DOHH2 (cell line): ENCODE data around the gene ATP6V0B.
A peak's percentile ranks its signal among the peaks of the same experiment; 100 is the strongest.

Source experiments
- H3F3A ChIP-seq: fragments of 200-600 bp; sonication (generic), shearing (Covaris generic); 2 replicates; pipeline ENCODE4 v1.6.0; 2016; ENCODE audit warnings: antibody characterized with exemption, mild to moderate bottlenecking; ENCODE audit not compliant: control insufficient read depth, insufficient read depth
- H3K27ac ChIP-seq: fragments of 200-600 bp; sonication (generic); 2 replicates; pipeline ENCODE4 v1.5.1; 2014; ENCODE audit warnings: low read depth, mild to moderate bottlenecking, low read length, moderate library complexity
- H3K27me3 ChIP-seq: fragments of 200-600 bp; sonication (generic); 2 replicates; pipeline ENCODE4 v1.6.1; 2014; ENCODE audit warnings: mild to moderate bottlenecking, low read length, mixed read lengths; ENCODE audit not compliant: control insufficient read depth
- H3K36me3 ChIP-seq: fragments of 200-600 bp; sonication (generic); 2 replicates; pipeline ENCODE4 v1.6.1; 2014; ENCODE audit warnings: mild to moderate bottlenecking, low read length, moderate library complexity, mixed read lengths; ENCODE audit not compliant: control insufficient read depth
- H3K4me1 ChIP-seq: fragments of 200-600 bp; sonication (generic); 2 replicates; pipeline ENCODE4 v1.6.1; 2014; ENCODE audit warnings: mild to moderate bottlenecking, low read length, mixed read lengths; ENCODE audit not compliant: control insufficient read depth
- H3K4me2 ChIP-seq: fragments of 200-600 bp; sonication (generic); 2 replicates; pipeline ENCODE4 v1.6.0; 2014; ENCODE audit warnings: mild to moderate bottlenecking, low read length, moderate library complexity
- H3K4me3 ChIP-seq: fragments of 200-600 bp; sonication (generic); 2 replicates; pipeline ENCODE4 v1.5.1; 2014; ENCODE audit warnings: mild to moderate bottlenecking, low read length, mixed read lengths
- H3K79me2 ChIP-seq: fragments of 200-600 bp; sonication (generic); 2 replicates; pipeline ENCODE4 v1.6.1; 2014; ENCODE audit warnings: mild to moderate bottlenecking, low read length, mixed read lengths; ENCODE audit not compliant: control insufficient read depth
- H3K9me2 ChIP-seq: fragments of 200-600 bp; sonication (generic); replicated peaks from 2 replicates; pipeline ENCODE4 v1.6.1; 2014; ENCODE audit warnings: mild to moderate bottlenecking, low read length, mixed read lengths; ENCODE audit not compliant: control insufficient read depth
- H3K9me3 ChIP-seq: fragments of 200-600 bp; sonication (generic); 2 replicates; pipeline ENCODE4 v1.6.1; 2014; ENCODE audit warnings: antibody characterized with exemption, low read length, mixed read lengths; ENCODE audit not compliant: control insufficient read depth, insufficient read depth
- H4K20me1 ChIP-seq: fragments of 200-600 bp; sonication (generic); 2 replicates; pipeline ENCODE4 v1.6.0; 2014; ENCODE audit warnings: low read depth, mild to moderate bottlenecking, antibody characterized with exemption, low read length, moderate library complexity; ENCODE audit not compliant: control insufficient read depth, insufficient read depth
- CTCF ChIP-seq: fragments of 200-600 bp; sonication (generic); IDR thresholded peaks from one replicate; pipeline ENCODE4 v1.5.1; 2014; ENCODE audit warnings: antibody characterized with exemption, mild to moderate bottlenecking, low read depth, low read length; ENCODE audit not compliant: poor library complexity, severe bottlenecking
- EZH2phosphoT487 ChIP-seq: fragments of 200-600 bp; sonication (generic); IDR thresholded peaks from 2 replicates; pipeline ENCODE4 v1.6.1; 2017; ENCODE audit warnings: borderline replicate concordance, mild to moderate bottlenecking, antibody characterized with exemption, low read length, moderate library complexity, mixed read lengths

ATP6V0B gene

DNA sequence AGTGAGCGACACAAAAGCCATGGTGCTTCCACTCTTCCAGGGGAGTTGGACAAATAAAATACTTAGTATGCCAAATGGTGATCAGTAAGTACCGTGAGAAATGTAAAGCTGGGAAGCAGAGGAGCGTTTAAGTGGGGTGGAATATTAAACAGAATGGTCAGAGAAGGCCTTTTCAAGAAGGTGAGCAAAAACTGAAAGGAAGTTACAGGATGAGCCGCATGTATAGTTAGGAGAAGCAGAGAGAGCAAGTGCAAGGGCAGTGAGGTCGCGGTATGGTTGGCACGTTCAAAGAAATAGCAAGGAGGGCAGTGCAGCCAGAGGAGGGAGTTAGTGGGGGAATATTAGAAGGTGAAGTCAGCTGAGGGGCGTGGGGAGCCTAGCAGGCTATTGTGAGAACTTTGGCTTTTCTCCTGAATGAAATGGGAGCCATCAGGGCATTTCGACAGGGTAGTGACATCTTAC is 748 bp upstream of the ATP6V0B start:
- Histone ChIP-seq H3K9me3 (no peaks in the 10 kb centered on the region), H3K9me2 (no peaks in the 10 kb centered on the region), H3K36me3 (peaks cover 71% of the 10 kb centered on the region), H3K27ac (peak overlapping the region; percentile 65), H3K27me3 (no peaks in the 10 kb centered on the region), H3F3A (peaks cover 20% of the 10 kb centered on the region), H3K4me3 (peak overlapping the region; percentile 86), H3K4me1 (peaks cover 57% of the 10 kb centered on the region), H3K4me2 (peak overlapping the region; percentile 78), H3K79me2 (peaks cover 58% of the 10 kb centered on the region), H4K20me1 (peaks cover 10% of the 10 kb centered on the region; the same call in 1 of the 2 replicates)
- TF ChIP-seq CTCF: no peak
- no peak for TF ChIP-seq EZH2phosphoT487

DNA sequence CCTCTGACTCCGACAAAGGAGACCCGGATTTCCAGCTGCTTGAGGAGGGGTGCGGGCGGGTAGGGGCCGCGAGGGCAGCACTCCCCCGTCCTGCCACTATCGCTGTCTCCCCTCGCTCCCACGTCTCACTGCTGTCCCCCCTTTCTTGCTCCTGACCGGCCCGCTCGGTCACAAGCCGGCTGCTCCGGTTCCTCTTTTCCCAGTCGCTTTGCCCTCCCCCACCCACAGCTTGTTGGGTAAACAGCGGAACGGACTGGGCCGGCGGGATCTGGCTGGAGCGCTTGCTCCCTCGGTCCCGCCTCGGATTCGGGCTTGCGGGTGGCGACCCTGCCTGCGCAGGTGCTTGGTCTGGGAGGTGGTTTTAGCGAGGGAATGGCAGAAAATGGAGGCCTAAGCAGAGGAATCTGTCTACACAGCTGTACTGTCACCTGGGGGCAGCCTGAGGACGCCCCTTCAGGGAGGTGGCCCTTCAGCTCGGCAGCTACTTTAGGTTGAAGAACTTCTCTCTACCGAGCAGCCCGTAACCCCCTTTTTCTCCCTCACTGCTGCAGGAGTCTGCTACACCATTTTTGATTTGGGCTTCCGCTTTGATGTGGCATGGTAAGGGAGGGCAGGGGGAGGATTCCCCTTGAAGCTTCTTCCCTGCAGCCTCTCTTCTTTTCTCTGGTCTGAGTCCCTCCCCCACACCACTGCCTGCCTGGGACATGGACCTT is 645 bp downstream of the ATP6V0B start:
- TF ChIP-seq EZH2phosphoT487 (no peak), CTCF (no peak)
- Histone ChIP-seq H3K4me1 (peaks cover 61% of the 10 kb centered on the region), H4K20me1 (peaks cover 10% of the 10 kb centered on the region; the same call in 1 of the 2 replicates), H3K4me3 (peak overlapping the region; percentile 86), H3K79me2 (peaks cover 63% of the 10 kb centered on the region), H3K9me3 (no peaks in the 10 kb centered on the region), H3K36me3 (peaks cover 73% of the 10 kb centered on the region), H3K27me3 (no peaks in the 10 kb centered on the region), H3F3A (peaks cover 20% of the 10 kb centered on the region), H3K27ac (peak overlapping the region; percentile 65), H3K9me2 (no peaks in the 10 kb centered on the region), H3K4me2 (peak overlapping the region; percentile 78)

GRCh38 chr1:43976045-43976444 is 1.3 kb downstream of the ATP6V0B start:
- H4K20me1 ChIP-seq: peaks cover 10% of the 10 kb centered on the region; the same call in 1 of the 2 replicates
- H3K9me3 ChIP-seq: no peaks in the 10 kb centered on the region
- peaks cover 63% of the 10 kb centered on the region for H3K79me2 ChIP-seq
- H3K36me3 ChIP-seq: peaks cover 70% of the 10 kb centered on the region
- no peak for TF ChIP-seq EZH2phosphoT487
- no peak for TF ChIP-seq CTCF
- peak overlapping the region; percentile 78 for H3K4me2 ChIP-seq
- H3K4me1 ChIP-seq: peaks cover 60% of the 10 kb centered on the region
- H3K9me2 ChIP-seq: no peaks in the 10 kb centered on the region
- no peaks in the 10 kb centered on the region for H3K27me3 ChIP-seq
- peak overlapping the region; percentile 86 for H3K4me3 ChIP-seq
- peak overlapping the region; percentile 65; the same call in 1 of the 2 replicates for H3K27ac ChIP-seq
- H3F3A ChIP-seq: peaks cover 20% of the 10 kb centered on the region
